T-helper 9 cell (primary cell): ENCODE measurements around the gene ERGIC3.

Experiments used
- DNase-seq: peaks from one replicate; pipeline ENCODE4 v3.0.0-alpha.2; 2020

The ERGIC3 gene

DNA sequence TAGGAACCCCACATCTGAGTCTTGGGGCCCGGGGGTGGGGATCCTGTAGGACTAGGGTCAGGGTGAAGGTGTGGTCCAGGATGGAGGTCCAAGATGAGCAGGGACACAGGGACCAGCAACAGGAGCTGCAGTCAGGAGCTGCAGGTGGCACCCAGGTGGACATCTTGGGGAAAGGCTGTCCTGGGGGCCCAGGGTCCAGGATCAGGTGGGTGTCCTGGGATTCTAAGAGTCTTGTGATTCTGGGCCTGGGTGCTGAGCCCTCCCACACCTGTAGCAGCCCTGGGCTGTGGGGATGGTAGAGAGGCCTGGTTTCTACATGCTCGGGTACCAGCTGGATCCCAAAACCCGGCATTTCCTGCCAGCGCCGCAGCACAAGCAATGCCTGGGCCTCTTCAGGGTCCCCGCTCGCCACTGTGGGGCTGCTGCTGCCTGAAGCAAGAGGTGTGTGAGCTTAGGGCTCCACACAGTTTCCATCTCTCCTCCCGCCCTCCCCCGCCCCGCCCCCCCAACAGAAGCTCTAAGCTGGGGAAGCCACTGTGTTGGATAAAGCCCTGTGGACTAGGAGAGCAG, 20.7 kb downstream of the ERGIC3 start:
- no peak for DNase-seq

DNA sequence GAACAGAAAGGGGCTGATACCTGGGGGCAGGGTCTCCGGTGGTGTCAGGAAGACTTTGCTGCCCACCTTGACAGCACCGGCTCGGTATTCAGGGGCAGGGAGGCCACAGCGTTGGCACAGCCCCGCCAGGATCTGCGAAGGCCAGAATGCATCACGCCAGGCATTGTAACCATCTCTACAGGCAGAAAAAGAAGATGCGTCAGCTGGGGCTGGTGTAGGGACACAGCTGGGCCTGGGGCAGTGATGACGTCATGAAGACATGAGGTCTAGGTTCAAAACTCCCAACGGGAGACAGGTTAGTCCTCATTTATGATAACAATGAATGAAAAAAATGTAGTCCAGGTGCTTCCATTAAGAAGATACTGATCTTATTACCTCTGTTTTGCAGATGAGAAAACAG, 22.0 kb downstream of the ERGIC3 start:
- DNase-seq = no peak

- DNase-seq = no peak
Measured at GRCh38 chr20:35564905-35565304, 23.0 kb downstream of the ERGIC3 start.

DNA sequence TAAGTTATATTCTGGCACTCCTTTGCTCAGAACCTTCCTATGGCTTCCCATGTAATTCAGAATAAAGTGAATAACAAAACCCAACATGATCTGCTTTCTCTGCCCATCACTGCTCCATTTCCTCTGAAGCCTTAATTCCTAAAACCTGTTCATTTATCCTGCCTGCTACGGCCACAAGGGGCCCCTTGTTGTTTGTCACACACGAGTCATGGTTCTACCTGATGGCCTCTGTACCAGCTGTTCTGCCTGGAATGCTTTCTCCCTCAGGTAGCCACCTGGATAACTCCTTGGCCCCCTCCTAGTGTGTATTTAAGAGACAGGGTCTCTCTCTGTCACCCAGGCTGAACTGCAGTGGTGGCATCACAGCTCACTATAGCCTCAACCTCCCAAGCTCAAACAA, 26.8 kb downstream of the ERGIC3 start:
- no peak for DNase-seq

DNA sequence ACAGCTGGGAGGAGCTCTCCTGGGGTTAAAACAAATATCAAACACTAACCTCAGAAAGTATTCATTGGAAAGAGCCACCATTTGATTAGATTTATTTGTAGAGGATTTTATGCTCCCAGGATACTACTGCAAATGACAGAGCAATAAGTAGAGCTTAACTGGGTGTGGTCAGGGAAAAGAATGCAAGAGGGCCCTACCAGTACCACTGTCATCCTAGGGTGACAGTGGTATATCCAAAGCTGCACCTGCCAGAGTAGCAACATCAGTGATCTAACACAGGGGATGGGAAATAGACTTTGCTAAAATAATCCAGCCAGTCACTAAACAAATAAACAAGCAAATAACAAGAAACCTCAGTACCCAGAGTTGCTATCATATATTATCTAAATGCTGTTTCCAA, 29.7 kb downstream of the ERGIC3 start:
- DNase-seq = no peak

DNA sequence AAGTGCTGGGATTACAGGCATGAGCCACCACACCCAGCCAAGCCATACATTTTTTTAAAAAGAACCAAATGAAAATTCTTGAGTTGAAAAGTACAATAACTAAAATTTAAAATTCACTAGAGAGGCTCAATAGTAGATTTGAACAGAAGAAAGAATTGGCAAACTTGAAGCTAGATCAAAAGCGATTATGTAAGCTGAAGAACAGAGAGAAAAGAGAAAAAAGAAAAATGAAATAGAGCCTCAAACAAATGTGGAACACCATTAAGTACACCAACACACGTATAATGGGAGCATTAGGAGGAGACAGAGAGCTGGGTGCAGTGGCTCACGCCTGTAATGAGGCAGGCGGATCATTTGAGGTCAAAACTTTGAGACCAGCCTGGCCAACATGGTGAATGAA, 31.0 kb downstream of the ERGIC3 start:
- DNase-seq = no peak

DNA sequence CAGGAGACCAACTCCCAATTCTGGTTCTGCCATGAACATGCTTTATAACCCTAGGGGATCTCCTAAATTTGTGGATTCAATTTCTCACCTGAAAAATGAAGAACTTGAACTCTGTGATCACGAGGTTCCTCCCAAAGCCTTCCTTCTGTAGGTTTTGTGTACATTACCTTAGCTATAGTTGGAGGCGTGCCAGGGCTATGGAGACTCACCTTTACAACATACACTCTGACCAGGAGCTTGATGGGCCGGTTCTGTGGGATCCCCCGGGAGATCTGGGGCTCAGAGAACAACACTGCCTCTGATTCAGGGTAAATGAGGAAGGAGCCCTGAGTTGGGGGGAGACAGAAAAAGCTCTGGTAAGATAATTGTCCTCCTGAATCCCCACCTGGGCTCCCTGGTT, 34.1 kb downstream of the ERGIC3 start:
- no peak for DNase-seq

- no peak for DNase-seq
Measured at GRCh38 chr20:35576816-35577215, 34.9 kb downstream of the ERGIC3 start.

GRCh38 chr20:35578469-35578868, 36.6 kb downstream of the ERGIC3 start:
- DNase-seq = no peak

DNA sequence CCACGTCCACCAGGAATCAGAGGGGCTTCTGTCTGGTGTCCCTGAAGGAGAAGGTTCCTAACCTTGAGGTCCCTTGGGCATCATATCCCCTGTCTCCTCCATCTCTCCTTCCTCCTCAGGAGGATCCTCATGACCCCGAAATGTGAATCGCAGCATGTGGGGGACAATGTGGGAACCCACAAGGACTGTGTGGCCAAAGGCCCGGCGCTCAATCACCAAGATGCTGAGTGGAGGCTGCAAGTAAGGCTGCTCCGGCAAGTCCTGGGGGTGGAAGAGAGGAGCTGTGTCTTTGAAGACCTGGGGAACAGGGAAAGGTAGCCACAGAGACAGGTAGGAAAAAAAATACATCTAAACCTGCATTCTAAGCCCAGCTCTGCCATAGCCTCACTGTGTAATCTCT, 37.3 kb downstream of the ERGIC3 start:
- no peak for DNase-seq

GRCh38 chr20:35582131-35582530, 40.3 kb downstream of the ERGIC3 start:
- no peak for DNase-seq

DNA sequence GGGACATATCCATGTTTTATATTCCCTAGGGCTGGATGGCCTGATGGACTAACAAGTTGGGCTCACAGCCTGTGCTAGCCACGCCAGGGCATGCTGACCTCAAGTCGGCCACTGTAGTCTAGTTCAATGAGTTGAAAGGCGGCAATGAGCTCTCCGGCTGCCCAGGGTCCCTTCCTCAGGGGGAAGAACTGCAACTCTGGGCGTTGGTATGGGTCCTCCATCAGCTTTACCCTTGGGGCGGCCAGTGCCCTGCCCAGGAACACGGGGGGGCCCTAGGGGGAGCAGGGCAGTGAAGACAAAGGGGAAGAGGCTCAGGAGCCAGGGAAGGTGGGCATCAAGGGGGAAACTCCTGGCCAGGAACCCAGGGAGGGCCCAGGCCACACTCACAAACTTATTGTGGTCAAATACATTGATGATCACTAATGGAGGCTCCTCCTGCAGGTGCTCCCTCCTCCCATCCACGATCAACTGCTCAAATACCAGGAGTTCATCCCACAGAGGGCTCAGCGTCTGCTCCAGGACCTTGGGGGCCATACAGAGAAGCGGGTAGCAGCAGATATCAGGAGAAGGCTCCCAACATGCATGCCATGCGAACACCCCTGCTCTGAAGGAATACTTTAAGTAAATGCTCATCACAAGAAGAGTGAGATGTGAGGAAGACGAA, 41.0 kb downstream of the ERGIC3 start:
- DNase-seq = no peak

GRCh38 chr20:35583636-35584560, 42.0 kb downstream of the ERGIC3 start:
- no peak for DNase-seq

GRCh38 chr20:35586751-35587425, 45.0 kb downstream of the ERGIC3 start:
- no peak for DNase-seq

- DNase-seq = no peak
Measured at GRCh38 chr20:35587436-35587835, 45.6 kb downstream of the ERGIC3 start.

- no peak for DNase-seq
Measured at GRCh38 chr20:35588397-35588796, 46.5 kb downstream of the ERGIC3 start.

- DNase-seq = no peak
Measured at GRCh38 chr20:35592339-35592974, 50.6 kb downstream of the ERGIC3 start.

DNA sequence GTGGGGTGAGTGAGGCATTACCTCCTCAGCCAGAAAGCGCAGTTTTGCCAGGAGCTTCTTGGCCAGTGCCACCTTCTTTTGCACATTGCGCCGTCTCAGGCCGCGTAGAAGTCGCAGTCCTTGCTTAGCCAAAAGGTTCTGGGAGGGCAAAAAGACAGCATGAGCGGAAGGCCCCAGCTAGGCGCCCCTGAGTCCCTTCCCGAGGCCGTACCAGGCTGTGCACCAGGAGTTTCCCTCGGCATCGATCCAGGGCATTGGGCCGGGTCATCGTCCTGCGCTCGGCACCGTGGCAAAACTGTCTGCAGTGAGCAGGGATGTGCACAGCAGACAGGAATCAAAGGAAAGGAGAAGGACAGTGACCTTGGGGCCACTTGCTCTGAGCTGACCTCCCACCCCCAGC, 53.6 kb downstream of the ERGIC3 start:
- no peak for DNase-seq

DNA sequence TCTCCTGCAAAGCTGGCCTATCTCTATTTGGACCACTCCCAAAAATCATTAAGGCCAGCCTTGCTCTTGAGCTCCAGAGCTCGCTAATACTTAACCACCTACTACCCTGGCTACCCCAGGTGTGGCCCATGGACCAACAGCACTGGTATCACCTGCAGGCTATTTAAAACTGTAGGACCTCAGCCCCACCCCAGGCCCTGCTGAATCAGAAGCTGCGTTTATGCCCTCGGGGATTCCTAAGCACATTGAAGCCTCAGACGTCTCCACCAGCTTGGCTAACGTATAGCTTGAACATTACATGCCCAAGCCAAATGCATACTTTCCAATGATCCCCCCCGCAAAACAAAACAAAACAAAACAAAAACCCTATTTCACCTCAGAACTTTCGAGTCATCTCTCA, 54.0 kb downstream of the ERGIC3 start:
- DNase-seq = no peak

DNA sequence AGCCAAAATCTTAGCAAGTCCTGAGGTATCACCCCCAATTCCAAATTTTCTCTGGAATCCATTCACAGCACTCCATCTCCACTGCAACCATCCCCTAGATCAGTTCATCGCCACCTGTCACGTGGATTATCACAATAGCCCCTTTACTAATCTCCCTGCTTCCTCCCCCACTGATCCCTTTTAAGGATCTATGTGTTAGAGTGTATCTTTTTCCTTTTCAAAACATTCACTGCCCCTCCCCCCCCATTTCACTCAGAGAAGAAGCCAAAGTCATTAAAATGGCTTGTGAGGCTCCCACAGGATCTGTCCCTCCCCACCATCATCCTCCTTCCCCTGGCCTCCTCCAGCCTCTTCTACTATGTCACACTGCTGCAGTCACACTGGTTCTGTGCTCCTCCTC, 55.3 kb downstream of the ERGIC3 start:
- DNase-seq = no peak

DNA sequence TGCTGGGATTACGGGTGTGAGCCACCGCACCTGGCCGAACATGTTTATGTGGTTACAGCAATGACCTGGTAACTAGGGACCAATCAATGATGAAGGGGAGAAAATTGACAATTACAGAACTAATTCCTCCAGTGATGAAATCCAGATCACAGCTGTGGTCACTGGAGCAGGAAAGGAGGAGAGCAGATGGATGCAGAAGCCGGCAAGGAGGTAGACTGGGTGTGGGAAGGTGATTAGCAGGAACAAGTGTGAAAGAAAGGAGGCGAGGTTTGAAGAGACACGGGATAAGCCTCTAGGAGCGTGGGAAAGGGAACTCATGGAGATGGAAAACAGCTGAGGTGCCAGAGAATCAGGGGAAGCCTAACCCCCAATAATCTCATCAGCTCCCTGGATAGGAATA, 56.6 kb downstream of the ERGIC3 start:
- DNase-seq = no peak

GRCh38 chr20:35598899-35599775, 57.3 kb downstream of the ERGIC3 start:
- no peak for DNase-seq
